Vagina (tissue), 2 donors: ENCODE results near the gene TMEM240. TPM values are rescaled to one million over a fixed set of nuclear protein-coding genes. Genes with fewer than 3 reads are reported as not detected.
A peak's percentile ranks its signal among the peaks of the same experiment; 100 is the strongest.
"Not testable (repeated sequence)": the region's sequence is repeated elsewhere in the genome, so short reads cannot be mapped to it uniquely, and the experiment has no call there.

Experiments
- DNase-seq, 2 donors: peaks; one replicate each; pipeline ENCODE4 v3.0.0-alpha.2; 2017; ENCODE audit errors: extremely low spot score in 2 of 2
- H3K27ac ChIP-seq: fragments of 200-600 bp; sonication (generic); one replicate; pipeline ENCODE4 v1.5.1; 2019
- H3K27me3 ChIP-seq: fragments of 200-600 bp; sonication (generic); one replicate; pipeline ENCODE4 v1.5.1; 2019
- H3K36me3 ChIP-seq, 2 donors: fragments of 200-600 bp; sonication (generic); one replicate each; pipeline ENCODE4 v1.5.1; 2017 to 2019
- H3K4me1 ChIP-seq: fragments of 200-600 bp; sonication (generic); one replicate; pipeline ENCODE4 v1.5.1; 2019
- H3K4me3 ChIP-seq, 2 donors: fragments of 200-600 bp; sonication (generic); 1 replicate in 1 of 2; 2 replicates in 1 of 2; pipeline ENCODE4 v1.5.1; 2016 to 2019
- H3K9me3 ChIP-seq: fragments of 200-600 bp; sonication (generic); one replicate; pipeline ENCODE4 v1.5.1; 2019
- CTCF ChIP-seq, 3 experiments: fragments of 450-650 bp in 2 of 3; fragments of 200-600 bp in 1 of 3; sonication (generic) in 1 of 3; IDR thresholded peaks; one replicate each; pipeline ENCODE4 v1.5.1; 2017 to 2019; ENCODE audit warnings: antibody characterized with exemption in 3 of 3, mild to moderate bottlenecking in 2 of 3, moderate library complexity in 2 of 3
- POLR2A ChIP-seq, 2 donors: fragments of 450-650 bp; IDR thresholded peaks; one replicate each; pipeline ENCODE4 v1.6.1; 2017; ENCODE audit warnings: antibody characterized with exemption in 2 of 2, mild to moderate bottlenecking in 2 of 2, moderate library complexity in 2 of 2
- POLR2AphosphoS5 ChIP-seq, 2 donors: sonication (generic); formaldehyde crosslinking; IDR thresholded peaks; one replicate each; pipeline ENCODE4 v1.9.0; 2017; ENCODE audit warnings: antibody characterized with exemption in 2 of 2, mild to moderate bottlenecking in 2 of 2, low read depth in 1 of 2; ENCODE audit not compliant: insufficient read depth in 1 of 2
- intact Hi-C: fragments of 100-400 bp; cut with DNase I; formaldehyde crosslinking; loops from one replicate; pipeline ENCODE4 v1.15.1; 2023
- total RNA-seq: library from RNA; depleted of rRNA; stranded (reverse); fragments of >200 nt; gene quantifications from one replicate; pipeline ENCODE4 v1.2.3, GENCODE V29; 2016

The TMEM240 gene
- total RNA-seq, 1 donor from 2014 or later = 3.9 TPM

GRCh38 chr1:1511533-1512285, 28.7 kb downstream of the TMEM240 start, which contains the start of gene ATAD3A:
ATAD3A (plus strand) TSS chr1:1512162; CDS start chr1:1512269, 107 bp downstream.
- no peaks in the 10 kb centered on the region for H3K27me3 ChIP-seq
- H3K4me3 ChIP-seq = peak within 1 kb of the TSS; percentile 74 to 98
- peak in 1 of 2 donors; percentile 96 for DNase-seq
- H3K9me3 ChIP-seq = no peaks in the 10 kb centered on the region
- H3K36me3 ChIP-seq = no peaks in the 10 kb centered on the region
- TF ChIP-seq POLR2A (IDR thresholded peaks at IDR 0.05) = no peak
- TF ChIP-seq POLR2AphosphoS5 (IDR thresholded peaks at IDR 0.05; ENCODE audit: insufficient read depth in 1 of 2, low read depth in 1 of 2) = peak; percentile 95 to 99
- no peak for TF ChIP-seq CTCF (IDR thresholded peaks at IDR 0.05)
- intact Hi-C loops = no loop called here
- H3K4me1 ChIP-seq = peaks cover 8% of the 10 kb centered on the region
- peak within 1 kb of the TSS; percentile 91 for H3K27ac ChIP-seq

GRCh38 chr1:1510912-1511532, 29.4 kb downstream of the TMEM240 start:
- intact Hi-C loops = no loop called here
- DNase-seq = no peak

GRCh38 chr1:1509465-1509850, 31.0 kb downstream of the TMEM240 start:
- H3K36me3 ChIP-seq, H3K4me3 ChIP-seq, H3K9me3 ChIP-seq, H3K27me3 ChIP-seq, H3K27ac ChIP-seq, DNase-seq, intact Hi-C loops: not testable (repeated sequence)
- peaks cover 20% of the 10 kb centered on the region for H3K4me1 ChIP-seq

More at GRCh38 chr1:1510912-1511532, 29.4 kb downstream of the TMEM240 start:
- Histone ChIP-seq H3K36me3 (no peaks in the 10 kb centered on the region), H3K27me3 (no peaks in the 10 kb centered on the region), H3K4me1 (peaks cover 9% of the 10 kb centered on the region), H3K27ac (peak overlapping the region; percentile 91), H3K4me3 (peak overlapping the region; percentile 74 to 98), H3K9me3 (no peaks in the 10 kb centered on the region)
- TF ChIP-seq CTCF (IDR thresholded peaks at IDR 0.05) (no peak), POLR2A (IDR thresholded peaks at IDR 0.05) (no peak), POLR2AphosphoS5 (IDR thresholded peaks at IDR 0.05; ENCODE audit: insufficient read depth in 1 of 2, low read depth in 1 of 2) (no peak)

- H3K27ac ChIP-seq, DNase-seq, H3K4me3 ChIP-seq, H3K27me3 ChIP-seq, H3K9me3 ChIP-seq, H3K36me3 ChIP-seq, intact Hi-C loops: not testable (repeated sequence)
- H3K4me1 ChIP-seq = peaks cover 20% of the 10 kb centered on the region
Measured at GRCh38 chr1:1508775-1509464, 31.5 kb downstream of the TMEM240 start.

- intact Hi-C loops = no loop called here
- no peak for DNase-seq
- no peak for TF ChIP-seq POLR2AphosphoS5 (IDR thresholded peaks at IDR 0.05; ENCODE audit: insufficient read depth in 1 of 2, low read depth in 1 of 2)
- no peak for TF ChIP-seq CTCF (IDR thresholded peaks at IDR 0.05)
Measured at GRCh38 chr1:1507305-1507704, 33.1 kb downstream of the TMEM240 start.

GRCh38 chr1:1505801-1506200, 34.6 kb downstream of the TMEM240 start:
- H3K27ac ChIP-seq = peak overlapping the region; percentile 81
- H3K36me3 ChIP-seq, H3K27me3 ChIP-seq, H3K4me3 ChIP-seq, H3K9me3 ChIP-seq, DNase-seq, intact Hi-C loops: not testable (repeated sequence)
- peaks cover 14% of the 10 kb centered on the region for H3K4me1 ChIP-seq

More at GRCh38 chr1:1507305-1507704, 33.1 kb downstream of the TMEM240 start:
- Histone ChIP-seq H3K4me3 (no peak overlapping the region), H3K27ac (no peak overlapping the region), H3K36me3 (no peaks in the 10 kb centered on the region), H3K9me3 (no peaks in the 10 kb centered on the region), H3K4me1 (peaks cover 20% of the 10 kb centered on the region), H3K27me3 (no peaks in the 10 kb centered on the region)
